HG03097 (cell line): ENCODE measurements around the gene NEMP2.
A peak's percentile ranks its signal among the peaks of the same experiment; 100 is the strongest.

Experiments used
- ATAC-seq: cut with Tn5 transposase; IDR thresholded peaks from one replicate; pipeline ENCODE4 v1.9.1; 2021; ENCODE audit not compliant: unreplicated experiment, low FRiP score

NEMP2 gene, protein sequence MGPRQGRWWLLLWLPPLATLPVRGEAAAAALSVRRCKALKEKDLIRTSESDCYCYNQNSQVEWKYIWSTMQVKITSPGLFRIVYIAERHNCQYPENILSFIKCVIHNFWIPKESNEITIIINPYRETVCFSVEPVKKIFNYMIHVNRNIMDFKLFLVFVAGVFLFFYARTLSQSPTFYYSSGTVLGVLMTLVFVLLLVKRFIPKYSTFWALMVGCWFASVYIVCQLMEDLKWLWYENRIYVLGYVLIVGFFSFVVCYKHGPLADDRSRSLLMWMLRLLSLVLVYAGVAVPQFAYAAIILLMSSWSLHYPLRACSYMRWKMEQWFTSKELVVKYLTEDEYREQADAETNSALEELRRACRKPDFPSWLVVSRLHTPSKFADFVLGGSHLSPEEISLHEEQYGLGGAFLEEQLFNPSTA

DNA sequence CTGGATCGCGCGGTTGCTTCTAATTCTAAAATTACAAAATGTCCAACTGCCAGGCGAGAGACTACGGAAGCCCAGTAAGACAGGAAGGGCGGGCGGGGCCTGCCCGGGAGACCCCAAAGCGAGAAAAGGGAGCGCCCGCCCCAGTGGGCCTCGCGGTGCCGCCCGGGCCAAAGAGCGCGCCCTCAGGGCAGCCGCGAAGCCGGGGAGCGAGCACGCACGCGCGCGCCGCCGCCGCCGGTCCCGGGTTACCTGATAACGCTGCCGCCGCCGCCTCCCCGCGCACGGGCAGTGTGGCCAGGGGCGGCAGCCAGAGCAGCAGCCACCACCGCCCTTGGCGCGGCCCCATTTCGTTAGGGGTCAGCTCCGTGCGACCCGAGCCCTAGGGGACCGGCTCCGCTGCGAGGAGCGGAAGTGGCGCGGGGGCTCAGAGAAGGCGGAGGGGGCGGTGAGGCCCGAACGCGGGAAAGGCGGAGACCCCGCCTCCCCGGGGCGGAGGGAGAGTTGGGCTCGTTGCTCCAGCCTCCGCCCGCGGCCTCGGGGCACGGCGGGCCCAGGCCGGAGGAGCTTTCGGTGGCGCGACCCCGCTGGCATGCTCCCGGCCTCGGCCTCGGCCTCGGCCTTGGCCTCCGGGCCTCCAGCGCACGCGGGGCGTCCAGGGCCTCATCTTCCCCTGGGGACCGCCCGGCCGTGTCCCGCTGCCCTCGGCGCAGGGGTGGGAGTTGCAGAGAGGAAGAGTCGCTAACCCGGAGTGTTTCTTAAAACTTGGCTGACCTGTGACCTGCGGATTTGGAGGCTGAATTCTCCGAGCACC lies at the start of gene NEMP2:
Gene NEMP2 (minus strand): TSS at position 413 of the 811 bp plus-strand sequence. CDS start 67 bp downstream, at position 346.
- ATAC-seq = peak; percentile 69

DNA sequence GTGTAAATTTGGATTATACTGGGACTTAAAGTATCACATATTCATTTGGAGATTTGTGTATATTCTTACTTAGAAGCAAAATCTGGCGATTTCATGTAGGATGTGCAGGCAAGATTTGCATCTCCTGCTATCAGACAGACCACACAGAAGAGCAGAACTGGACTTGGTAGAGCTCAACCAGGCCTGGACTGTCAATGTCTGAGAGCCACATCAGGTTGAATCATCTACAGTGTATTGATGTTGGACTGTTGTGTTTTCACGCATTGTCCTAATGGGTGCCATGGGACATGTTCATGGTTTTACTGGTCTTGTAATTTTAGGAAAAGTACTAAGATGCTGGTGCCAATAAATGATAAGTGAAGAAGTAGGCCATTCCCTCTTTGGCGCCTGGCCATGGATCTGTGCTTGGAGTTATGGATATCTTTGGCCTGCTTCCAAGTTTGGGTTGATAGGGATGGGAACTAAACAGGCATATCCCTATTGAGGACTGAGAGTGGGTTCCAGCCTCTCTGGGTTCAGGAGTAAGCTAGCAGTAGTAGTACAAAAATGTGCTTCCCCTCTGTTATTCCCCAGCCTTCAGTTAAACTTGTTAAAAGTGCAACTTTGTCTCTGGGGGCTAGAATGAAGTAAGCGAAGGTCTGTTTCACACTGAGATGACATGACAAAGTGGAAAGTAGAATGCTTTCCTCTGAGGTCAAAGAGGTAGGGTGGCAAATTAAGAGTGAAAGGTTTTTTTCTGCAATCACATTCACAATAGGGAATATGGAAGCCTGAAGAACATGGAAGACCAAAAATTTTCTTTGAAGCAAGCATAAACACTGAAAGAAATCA lies 49.2 kb upstream of the NEMP2 start:
- ATAC-seq = peak; percentile 66

DNA sequence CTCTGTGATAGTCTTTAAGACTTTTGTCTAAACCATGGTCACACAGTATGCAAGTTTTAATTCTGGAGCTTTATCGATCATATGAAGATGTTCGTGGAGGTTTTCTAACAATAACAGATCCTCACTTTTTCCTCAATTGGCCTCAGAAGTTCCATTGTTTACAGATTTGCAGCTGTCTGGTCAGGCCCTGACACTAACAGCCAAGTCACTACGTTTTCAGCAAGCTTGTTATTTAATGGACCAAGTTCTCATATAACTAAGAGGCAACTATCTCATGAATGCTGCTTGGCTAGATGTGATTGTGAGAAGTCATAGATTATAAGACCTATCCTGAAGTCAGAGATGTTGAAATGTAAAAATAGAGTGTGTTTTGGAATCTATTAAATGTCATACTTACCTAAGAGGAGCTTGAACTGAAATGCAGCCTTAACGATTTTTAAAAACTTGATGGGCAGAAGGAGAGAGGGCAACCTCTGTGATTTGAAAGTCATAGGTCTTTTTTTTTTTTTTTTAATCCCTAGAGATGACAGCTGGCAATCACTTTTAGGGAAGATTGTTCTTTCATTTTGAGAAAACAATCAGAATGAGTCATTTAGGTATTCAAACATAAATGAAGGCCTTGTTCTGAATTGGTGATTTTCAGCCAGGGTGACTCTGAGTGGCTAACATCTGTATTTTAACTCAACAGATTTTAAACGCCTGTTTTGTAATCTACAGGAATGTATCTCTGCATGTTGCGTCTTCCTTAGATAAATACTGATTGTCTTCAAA lies 48.4 kb upstream of the NEMP2 start:
- peak; percentile 53 for ATAC-seq

DNA sequence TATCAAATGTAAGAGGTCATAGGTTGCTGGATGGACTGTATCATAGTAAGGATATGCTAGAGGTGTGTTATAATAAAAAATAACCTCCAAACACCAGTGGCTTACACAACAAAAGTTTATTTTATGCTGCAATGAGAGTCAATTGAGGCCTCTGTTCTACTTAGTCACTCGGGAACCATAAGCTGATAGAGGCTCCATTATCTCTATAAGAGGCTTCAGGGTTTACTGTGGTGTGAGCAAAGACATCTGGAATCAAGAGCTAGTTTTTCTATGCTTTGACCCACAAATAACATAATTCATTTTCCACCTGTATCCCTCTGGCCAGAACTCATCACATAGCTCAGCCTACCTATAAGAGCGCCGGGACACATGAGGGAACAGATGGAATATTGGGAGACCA lies 47.5 kb upstream of the NEMP2 start:
- no peak for ATAC-seq

DNA sequence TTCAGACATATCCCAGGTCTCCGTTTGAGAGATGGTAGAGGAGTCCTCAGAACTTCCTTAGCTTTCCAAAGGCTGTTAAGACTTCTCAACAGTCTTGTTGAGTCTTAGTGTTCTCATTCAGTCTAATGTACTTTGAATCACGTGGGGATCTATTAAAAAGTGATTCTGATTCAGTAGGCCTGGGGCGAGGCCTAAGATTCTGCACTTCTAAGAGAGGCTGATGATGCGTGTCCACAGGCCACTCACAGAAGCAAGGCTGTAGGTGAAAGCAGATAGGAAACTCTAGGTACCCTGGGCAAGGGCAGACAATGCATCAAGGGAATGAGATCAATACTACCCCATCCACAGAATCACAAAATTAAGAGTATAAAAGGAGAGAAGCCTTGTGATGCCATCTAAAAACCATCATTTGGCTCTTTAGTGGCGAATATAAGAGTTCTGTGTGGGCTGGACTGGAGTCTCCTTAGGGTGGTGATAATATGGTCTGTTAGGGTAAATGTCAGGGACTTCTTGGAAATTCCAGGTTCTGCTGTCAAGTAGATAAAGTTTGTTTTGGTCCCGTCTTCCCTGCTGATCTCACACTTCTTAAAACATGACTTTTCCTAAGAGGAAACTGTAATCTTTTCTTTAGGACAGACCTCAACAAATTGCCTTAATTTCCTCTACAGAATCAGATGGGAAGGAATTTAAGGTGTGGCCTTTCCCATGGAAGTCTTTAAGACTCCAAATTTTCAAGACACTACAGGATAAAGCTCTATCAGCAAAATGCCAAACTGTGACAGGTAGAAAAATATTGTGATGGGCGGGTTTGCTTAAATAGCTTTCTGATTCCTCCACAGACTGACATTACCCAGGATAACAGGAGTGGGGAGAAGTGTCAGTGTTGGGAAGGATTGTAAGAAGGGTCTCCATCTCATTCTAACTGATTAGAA lies 45.7 kb upstream of the NEMP2 start:
- ATAC-seq = no peak

DNA sequence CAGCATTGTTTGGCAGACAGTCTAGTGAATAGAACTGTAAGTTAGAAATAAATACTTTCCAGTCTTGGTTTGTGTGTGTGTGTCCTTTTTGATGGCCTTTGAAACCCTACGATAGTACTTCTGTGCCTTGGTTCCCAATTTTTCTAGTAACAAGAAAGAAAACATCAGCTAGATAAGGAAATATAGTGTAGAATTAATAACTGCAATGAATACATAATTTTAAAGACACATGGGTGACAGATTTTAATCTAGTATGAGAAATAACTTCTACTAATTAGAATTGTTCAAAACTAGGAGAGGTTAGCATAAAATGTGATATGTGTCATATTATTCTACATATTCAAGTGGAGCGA lies 44.5 kb upstream of the NEMP2 start:
- ATAC-seq = no peak

DNA sequence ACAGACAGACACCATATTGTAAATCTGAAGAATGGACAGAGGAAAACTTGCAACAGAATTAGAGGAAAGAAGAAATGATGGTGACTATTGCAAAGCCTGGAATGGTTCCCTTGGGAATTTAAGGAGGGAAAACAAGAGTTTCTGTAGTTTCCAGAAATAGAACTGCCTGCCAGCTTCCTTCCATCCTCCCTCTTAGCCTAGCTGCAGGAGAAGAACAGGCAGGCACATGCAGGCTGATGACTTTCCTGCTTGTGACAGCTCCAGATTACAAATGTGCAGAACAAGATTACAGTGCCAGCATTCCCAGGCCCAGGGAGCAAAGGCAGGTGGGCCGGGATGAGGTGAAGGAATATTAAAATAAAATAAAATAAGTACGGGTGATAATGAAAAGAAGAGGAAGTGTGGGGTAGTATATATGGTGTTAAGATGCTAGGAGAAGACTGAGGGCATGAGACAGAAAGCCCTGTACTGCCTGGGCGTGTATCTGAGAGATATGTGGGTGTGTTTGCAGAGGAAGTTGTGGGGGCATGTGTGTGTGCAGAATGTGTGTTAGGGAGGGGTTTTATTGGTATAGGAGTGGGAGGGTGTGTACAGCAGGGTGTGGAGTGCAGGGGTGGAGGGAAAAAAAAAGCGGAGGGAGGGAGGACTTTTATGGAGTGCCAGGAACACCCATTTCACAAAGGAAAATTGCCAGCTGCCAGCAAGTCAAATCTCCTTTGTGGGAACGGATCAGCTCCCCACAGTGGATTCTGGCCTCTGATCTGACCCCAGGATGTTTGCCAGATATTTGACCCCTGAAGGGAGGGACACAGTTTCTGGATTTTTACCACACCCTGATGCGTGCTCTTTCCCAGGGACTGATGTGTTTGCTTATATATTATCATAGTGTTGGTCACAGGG lies 43.9 kb upstream of the NEMP2 start:
- no peak for ATAC-seq

DNA sequence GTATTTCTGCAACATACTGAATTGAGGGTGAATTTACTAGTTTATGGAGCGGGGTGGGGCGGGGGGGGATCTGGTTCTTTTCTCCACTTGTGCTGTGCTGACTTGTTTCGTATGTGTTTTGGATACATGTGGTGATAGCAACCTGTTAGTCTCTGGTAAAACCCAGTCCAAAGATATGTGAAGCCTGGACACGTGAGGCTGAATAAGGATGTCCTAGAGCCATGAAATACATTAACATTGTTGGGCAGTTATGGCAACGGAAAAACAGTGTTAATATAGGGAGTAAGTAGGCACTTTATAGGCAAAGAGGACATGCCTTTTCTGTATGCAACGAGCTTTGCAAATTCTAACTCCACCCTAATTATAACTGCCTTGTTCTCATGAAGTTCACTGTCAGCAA lies 42.1 kb upstream of the NEMP2 start:
- ATAC-seq = no peak

DNA sequence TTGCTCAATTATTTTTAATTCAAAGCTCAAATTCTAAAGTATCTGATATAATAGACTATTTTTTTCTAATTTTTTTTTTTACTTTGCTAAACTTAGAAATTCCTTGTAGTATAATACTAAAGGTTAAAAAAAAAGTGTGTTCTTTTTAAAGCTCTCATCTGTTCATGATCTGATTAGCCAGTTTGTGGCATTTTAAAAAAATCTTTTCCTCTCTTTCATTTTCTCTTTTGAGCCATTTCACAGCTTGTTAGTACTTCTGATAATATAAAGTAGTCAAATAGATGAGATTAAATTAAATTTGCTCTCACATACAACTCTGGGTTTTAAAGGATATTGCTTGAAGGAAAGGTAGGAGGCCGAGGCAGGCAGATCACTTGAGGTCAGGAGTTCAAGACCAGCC lies 40.7 kb upstream of the NEMP2 start:
- no peak for ATAC-seq

DNA sequence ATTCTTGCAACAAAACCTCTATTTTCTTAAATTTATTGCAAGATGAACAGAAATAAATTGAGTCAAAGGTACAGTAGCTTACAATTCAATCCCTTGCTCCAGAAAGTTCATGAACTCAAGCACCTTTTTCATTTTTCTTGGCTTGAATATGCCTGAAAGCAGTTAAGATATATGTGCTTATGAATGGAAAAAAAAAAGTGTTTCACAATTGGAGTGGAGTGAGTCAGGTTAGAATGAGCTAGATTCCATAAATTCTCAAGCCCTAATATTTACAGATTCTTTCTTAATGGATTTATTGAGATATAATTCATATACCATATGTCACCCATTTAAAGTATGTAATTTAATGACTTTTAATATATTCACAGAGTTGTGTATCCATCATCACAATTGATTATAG lies 39.6 kb upstream of the NEMP2 start:
- no peak for ATAC-seq

DNA sequence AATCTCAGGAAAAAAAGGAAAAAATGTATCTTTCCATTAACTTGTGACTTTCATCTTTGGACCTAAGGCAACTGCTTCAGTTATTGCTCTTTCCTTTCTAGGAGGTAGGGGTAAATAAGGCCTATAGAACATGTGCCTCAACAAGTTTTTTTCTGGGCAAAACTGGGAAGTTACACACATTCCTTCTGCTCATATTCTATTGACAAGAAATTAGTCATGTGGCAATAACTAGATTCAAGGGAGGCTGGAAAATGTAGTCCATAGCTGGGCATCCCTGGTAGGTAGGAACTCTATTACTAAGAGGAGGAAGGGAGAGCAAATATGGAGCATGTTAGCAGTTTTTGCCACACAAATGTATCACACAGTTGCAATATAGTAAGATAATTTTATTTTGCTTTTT lies 37.7 kb upstream of the NEMP2 start:
- ATAC-seq = no peak

DNA sequence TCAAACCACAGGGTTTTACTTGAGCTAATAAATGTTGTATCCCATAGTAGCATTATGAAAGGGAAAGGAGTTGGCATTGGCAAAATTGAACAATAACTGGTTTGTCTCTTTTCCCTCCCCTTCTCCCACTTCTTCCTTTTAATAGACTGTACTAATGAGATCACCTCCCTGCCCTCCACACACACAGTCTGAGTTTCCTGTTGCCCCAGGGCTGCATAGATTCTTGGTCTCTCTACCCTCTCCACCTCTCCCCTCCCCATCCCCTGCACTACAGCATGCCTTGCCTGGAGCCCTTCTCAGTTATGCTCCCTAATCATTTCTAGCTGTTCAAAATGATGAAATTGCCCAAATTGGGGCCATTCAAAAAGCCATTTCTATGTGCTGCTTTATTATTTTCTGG lies 37.2 kb upstream of the NEMP2 start:
- ATAC-seq = no peak

DNA sequence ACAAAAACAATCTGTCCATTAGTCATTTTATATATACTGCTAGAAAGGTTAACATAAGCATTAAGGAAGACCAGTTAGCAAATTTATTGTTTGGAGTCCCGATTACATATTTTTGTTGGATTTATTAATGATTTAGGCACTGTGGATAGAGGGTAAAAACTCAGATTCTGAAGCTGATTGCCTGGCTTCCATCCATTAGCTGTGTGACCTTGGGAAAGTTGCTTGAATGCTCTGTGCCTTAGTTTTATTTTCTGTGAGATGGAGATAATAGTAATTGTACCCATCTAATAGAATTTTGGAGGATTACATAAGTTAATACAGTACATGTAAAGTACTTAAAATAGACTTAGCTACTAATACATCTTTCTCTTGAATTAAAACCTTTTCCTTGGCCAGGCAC lies 36.3 kb upstream of the NEMP2 start:
- no peak for ATAC-seq

DNA sequence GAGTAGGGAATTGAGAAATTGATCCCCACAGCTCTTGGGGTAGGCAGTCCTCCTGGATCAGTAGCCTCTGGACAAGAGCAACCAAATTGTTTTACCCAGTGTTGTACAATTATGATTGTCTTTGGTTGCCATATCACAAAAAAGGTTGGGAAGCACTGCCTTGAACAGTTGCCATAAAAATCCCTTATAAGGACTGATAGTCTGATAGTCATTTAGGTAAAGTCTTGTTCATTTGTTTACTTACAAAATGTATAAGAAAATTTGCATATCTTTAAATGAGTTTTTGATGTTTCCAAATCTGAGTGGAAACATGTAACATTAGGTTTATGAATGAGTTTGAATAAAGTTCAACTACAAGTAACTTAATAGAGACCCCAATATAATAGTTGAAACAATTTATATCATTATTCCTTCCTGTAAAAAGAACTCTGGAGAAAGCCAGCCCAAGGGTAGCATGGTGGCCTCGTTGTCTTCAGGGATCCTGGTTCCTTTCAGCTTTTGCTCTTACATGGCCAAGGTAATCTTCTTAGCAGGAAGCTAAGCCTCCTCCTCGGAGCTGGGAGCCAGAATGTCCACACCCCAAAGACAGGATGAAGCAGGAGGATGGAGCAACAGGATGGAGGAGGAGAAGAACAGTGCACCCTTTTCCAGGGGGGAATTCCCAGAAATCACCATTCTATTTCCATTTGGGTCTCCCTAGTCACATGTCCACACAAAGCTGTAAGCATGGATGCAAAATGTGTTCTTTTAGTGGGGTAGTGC lies 35.7 kb upstream of the NEMP2 start:
- no peak for ATAC-seq

DNA sequence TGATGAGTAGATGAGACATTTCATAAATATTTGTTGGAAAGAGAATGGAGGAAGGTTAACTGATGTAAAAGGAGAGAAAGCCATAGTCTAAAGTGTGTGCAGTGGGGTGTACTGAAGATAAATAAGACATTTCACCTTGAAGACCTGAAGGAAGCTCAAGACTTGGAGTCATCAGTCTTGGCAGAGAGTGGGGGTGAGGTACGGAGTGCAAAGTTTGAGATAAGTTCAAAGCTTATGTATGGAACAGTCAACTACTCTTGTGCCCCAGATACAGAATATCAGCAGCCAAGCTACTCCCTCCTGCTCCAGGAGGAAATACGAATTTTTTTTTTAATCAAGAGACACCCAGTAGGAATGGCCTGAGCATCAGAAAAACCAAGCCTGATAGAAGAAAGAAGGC lies 30.3 kb upstream of the NEMP2 start:
- no peak for ATAC-seq

DNA sequence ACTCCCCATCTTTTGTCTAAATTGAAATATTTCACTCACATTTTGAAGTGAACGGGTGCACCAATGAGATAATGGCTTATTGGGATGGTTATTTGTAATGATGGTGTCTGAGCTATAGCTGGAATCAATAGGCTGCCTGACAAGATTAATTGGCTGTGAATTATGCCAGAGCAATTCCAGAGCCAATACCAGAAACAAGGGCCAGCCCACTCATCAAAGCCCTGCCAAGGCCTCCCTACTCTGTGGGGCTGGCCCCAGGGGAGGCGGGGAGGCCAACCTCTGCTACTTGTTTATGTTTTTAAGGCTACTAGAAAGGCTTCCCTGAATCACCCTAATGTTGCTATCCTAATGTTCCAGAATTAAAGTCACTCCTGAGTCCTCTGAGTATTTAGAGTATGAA lies 29.1 kb upstream of the NEMP2 start:
- ATAC-seq = no peak

DNA sequence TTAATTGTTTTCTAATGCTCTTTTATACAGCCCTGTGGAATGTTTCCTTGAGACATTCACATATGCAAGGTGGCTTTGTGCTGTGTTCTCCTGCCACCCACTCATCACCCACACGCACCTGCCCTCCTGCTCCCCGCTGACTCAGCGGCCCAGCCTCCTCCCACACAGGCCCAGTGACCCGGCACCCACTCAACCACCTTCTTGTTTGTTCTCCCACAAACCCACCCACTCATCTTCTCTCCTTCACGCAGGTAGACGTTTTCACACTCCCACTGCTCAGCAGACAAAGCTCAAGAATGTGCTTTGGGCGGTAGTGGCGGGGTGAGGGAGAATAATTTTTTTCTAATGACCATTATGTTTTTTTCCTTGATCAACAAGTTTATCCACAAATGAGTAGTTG lies 28.6 kb upstream of the NEMP2 start:
- ATAC-seq = no peak

DNA sequence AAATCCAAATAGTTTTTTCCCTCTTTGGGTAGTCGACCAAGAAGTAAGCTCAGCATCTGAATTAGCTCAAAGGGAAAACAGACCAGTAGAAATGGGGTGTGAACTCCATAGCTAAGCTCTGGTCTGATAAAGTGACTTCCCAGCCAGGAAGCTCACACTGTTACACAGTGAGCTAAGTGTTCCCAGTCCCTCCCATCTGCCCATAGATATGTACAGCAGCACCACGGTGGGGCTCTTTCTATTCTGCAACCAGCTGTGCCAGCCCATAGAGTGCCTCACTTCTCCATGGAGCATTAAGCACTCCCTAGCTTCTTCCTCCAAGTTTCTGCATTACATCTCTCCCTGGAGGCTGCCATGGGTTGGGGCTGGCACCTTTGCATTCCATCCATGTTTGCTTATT lies 27.6 kb upstream of the NEMP2 start:
- no peak for ATAC-seq
